GM12878 (cell line): ENCODE data around the gene FBXL19.

ENCODE experiments used
- CBFB ChIP-seq: IDR thresholded peaks from 2 replicates; pipeline ENCODE4 v1.6.1; 2016; ENCODE audit warnings: antibody characterized with exemption, low read depth
- CTCF ChIP-seq, 3 experiments: IDR thresholded peaks in 2 of 3; conservative IDR thresholded peaks in 1 of 3; 2 replicates each; pipeline ENCODE4 v1.5.1; 2011; ENCODE audit warnings: low read depth in 3 of 3, low read length in 3 of 3, mild to moderate bottlenecking in 3 of 3, control low read depth in 2 of 3, moderate library complexity in 2 of 3, inconsistent platforms in 1 of 3, mixed read lengths in 1 of 3; ENCODE audit not compliant: control insufficient read depth in 2 of 3, insufficient read depth in 1 of 3; ENCODE audit errors: extremely low read depth in 1 of 3
- HSF1 ChIP-seq: fragments of 150-350 bp; IDR thresholded peaks from 2 replicates; pipeline ENCODE4 v1.6.1; 2014; ENCODE audit warnings: mild to moderate bottlenecking, low read depth, low read length
- JUND ChIP-seq: IDR thresholded peaks from 2 replicates; pipeline ENCODE4 v1.6.1; 2012; ENCODE audit warnings: low read depth, mild to moderate bottlenecking, low read length, improper control_type of control experiment, moderate library complexity
- SP1 ChIP-seq: IDR thresholded peaks from one replicate; pipeline ENCODE4 v1.6.1; 2011; ENCODE audit warnings: low read depth, low read length
- SUZ12 ChIP-seq: fragments of 200-600 bp; sonication (generic); IDR thresholded peaks from one replicate; pipeline ENCODE4 v1.6.1; 2018; ENCODE audit warnings: antibody characterized with exemption, mild to moderate bottlenecking; ENCODE audit not compliant: unreplicated experiment
- USF2 ChIP-seq: IDR thresholded peaks from 2 replicates; pipeline ENCODE4 v1.6.1; 2011; ENCODE audit warnings: low read depth, low read length, improper control_type of control experiment, borderline replicate concordance
- ZZZ3 ChIP-seq: IDR thresholded peaks from 2 replicates; pipeline ENCODE4 v1.6.1; 2011; ENCODE audit warnings: low read depth; ENCODE audit not compliant: control insufficient read depth, insufficient read length

- no peak for TF ChIP-seq JUND
- no peak for TF ChIP-seq CBFB
- no peak for TF ChIP-seq ZZZ3
- no peak for TF ChIP-seq CTCF (IDR thresholded peaks at IDR 0.05 in 2 of 3, conservative IDR thresholded peaks at IDR 0.05 in 1 of 3; ENCODE audit: control insufficient read depth in 2 of 3, extremely low read depth in 1 of 3, insufficient read depth in 1 of 3, low read depth in 3 of 3, low read length in 3 of 3)
- TF ChIP-seq SUZ12: no peak
- no peak for TF ChIP-seq HSF1
- no peak for TF ChIP-seq USF2
- TF ChIP-seq SP1: no peak
These were observed 1.7 kb downstream of the FBXL19 start for GRCh38 chr16:30924913-30925631.
